Activated CD4-positive, alpha-beta memory T cell treated with anti-CD3 and anti-CD28 coated beads, Interleukin-2, amount 10 ng/mL, durations not matched to agents 7 days and 5 days (primary cell): Measurements from ENCODE around the gene ADAM22. TPM values are rescaled to one million over a fixed set of nuclear protein-coding genes. Genes with fewer than 3 reads are reported as not detected.

Experiments used
- CTCF ChIA-PET: fragments of 350-600 bp; sonication (Branson Sonifier 250); formaldehyde crosslinking; loops from one replicate; lab custom pipeline; 2021; ENCODE audit warnings: antibody characterized with exemption, inconsistent platforms; lab: Charles Lee
- POLR2A ChIA-PET: fragments of 350-600 bp; sonication (Branson Sonifier 250); formaldehyde crosslinking; loops from one replicate; lab custom pipeline; 2021; ENCODE audit warnings: antibody characterized with exemption; lab: Charles Lee
- DNase-seq: peaks from one replicate; pipeline ENCODE4 v3.0.0-alpha.2; 2020
- H3K27ac Mint-ChIP-seq: one replicate; pipeline ENCODE4 v1.8.0; 2021; ENCODE audit warnings: mild to moderate bottlenecking, mixed read lengths
- H3K27me3 Mint-ChIP-seq: one replicate; pipeline ENCODE4 v1.8.0; 2021; ENCODE audit warnings: mixed read lengths
- H3K36me3 Mint-ChIP-seq: one replicate; pipeline ENCODE4 v1.8.0; 2021; ENCODE audit warnings: low read depth, mixed read lengths
- H3K4me1 Mint-ChIP-seq: one replicate; pipeline ENCODE4 v1.8.0; 2021; ENCODE audit warnings: mixed read lengths
- H3K4me3 Mint-ChIP-seq: one replicate; pipeline ENCODE4 v1.8.0; 2021; ENCODE audit warnings: mild to moderate bottlenecking, mixed read lengths
- H3K9me3 Mint-ChIP-seq: one replicate; pipeline ENCODE4 v1.8.0; 2021; ENCODE audit warnings: mixed read lengths
- total RNA-seq, 2 experiments: library from RNA; stranded (reverse); gene quantifications; one replicate each; pipeline ENCODE4 v1.2.3, GENCODE V29; 2021

ADAM22 gene
- total RNA-seq, 2 experiments from 2014 or later, result 1.1 to 1.5 TPM

- ChIA-PET POLR2A (interaction anchor here (1.8 to 3.1 kb wide), 2 partner anchors 12 to 14 kb away, joined by 5 to 10 read pairs; no protein-coding TSS in a partner anchor), CTCF (no interaction called here)
- H3K4me1 Mint-ChIP-seq, result peaks cover 9% of the 10 kb centered on the region
- no peak overlapping the region for H3K4me3 Mint-ChIP-seq
- no peak overlapping the region for H3K27ac Mint-ChIP-seq
- peaks cover 71% of the 10 kb centered on the region for H3K36me3 Mint-ChIP-seq
- no peaks in the 10 kb centered on the region for H3K27me3 Mint-ChIP-seq
- H3K9me3 Mint-ChIP-seq, result no peaks in the 10 kb centered on the region
- no peak for DNase-seq
Observed at GRCh38 chr7:88206254-88206653, 272.2 kb downstream of the ADAM22 start.

- CTCF ChIA-PET, result interaction anchor here (1.0 to 1.1 kb wide), 2 partner anchors 10 to 35 kb away, joined by 4 read pairs; no protein-coding TSS in a partner anchor
- Mint-ChIP-seq H3K36me3 (peaks cover 79% of the 10 kb centered on the region), H3K4me3 (no peak overlapping the region), H3K4me1 (peaks cover 6% of the 10 kb centered on the region), H3K27ac (no peak overlapping the region), H3K27me3 (no peaks in the 10 kb centered on the region), H3K9me3 (no peaks in the 10 kb centered on the region)
- DNase-seq, result no peak
- POLR2A ChIA-PET, result interaction anchor here (1.1 kb wide), 1 partner anchor 10 kb away, joined by 3 read pairs; no protein-coding TSS in a partner anchor
Observed at GRCh38 chr7:88208521-88208920, 274.5 kb downstream of the ADAM22 start.

- H3K27me3 Mint-ChIP-seq, result no peaks in the 10 kb centered on the region
- H3K27ac Mint-ChIP-seq, result no peak overlapping the region
- POLR2A ChIA-PET, result interaction anchor here (0.6 kb wide), 1 partner anchor 9 kb away, joined by 3 read pairs; no protein-coding TSS in a partner anchor
- no peak overlapping the region for H3K4me3 Mint-ChIP-seq
- peaks cover 65% of the 10 kb centered on the region for H3K36me3 Mint-ChIP-seq
- H3K9me3 Mint-ChIP-seq, result no peaks in the 10 kb centered on the region
- CTCF ChIA-PET, result no interaction called here
- H3K4me1 Mint-ChIP-seq, result peaks cover 31% of the 10 kb centered on the region
- DNase-seq, result no peak
Observed at GRCh38 chr7:88212918-88213317, 278.9 kb downstream of the ADAM22 start.

- Mint-ChIP-seq H3K36me3 (peaks cover 60% of the 10 kb centered on the region), H3K4me1 (peaks cover 35% of the 10 kb centered on the region), H3K4me3 (no peak overlapping the region), H3K9me3 (no peaks in the 10 kb centered on the region), H3K27me3 (no peaks in the 10 kb centered on the region), H3K27ac (no peak overlapping the region)
- ChIA-PET POLR2A (no interaction called here), CTCF (no interaction called here)
- no peak for DNase-seq
Observed at GRCh38 chr7:88214456-88214855, 280.4 kb downstream of the ADAM22 start.

GRCh38 chr7:88215295-88215694 is 281.2 kb downstream of the ADAM22 start:
- Mint-ChIP-seq H3K9me3 (no peaks in the 10 kb centered on the region), H3K36me3 (peaks cover 51% of the 10 kb centered on the region), H3K4me1 (peaks cover 37% of the 10 kb centered on the region), H3K27me3 (no peaks in the 10 kb centered on the region), H3K27ac (no peak overlapping the region), H3K4me3 (no peak overlapping the region)
- CTCF ChIA-PET, result no interaction called here
- no peak for DNase-seq
- POLR2A ChIA-PET, result no interaction called here

- no peaks in the 10 kb centered on the region for H3K9me3 Mint-ChIP-seq
- DNase-seq, result no peak
- no peak overlapping the region for H3K27ac Mint-ChIP-seq
- CTCF ChIA-PET, result no interaction called here
- POLR2A ChIA-PET, result no interaction called here
- peaks cover 47% of the 10 kb centered on the region for H3K36me3 Mint-ChIP-seq
- H3K4me3 Mint-ChIP-seq, result no peak overlapping the region
- peaks cover 44% of the 10 kb centered on the region for H3K4me1 Mint-ChIP-seq
- no peaks in the 10 kb centered on the region for H3K27me3 Mint-ChIP-seq
Observed at GRCh38 chr7:88216276-88216675, 282.2 kb downstream of the ADAM22 start.

- DNase-seq, result peak; percentile 23
Observed at GRCh38 chr7:88217675-88218428, 283.8 kb downstream of the ADAM22 start.

GRCh38 chr7:88218429-88218745 is 284.3 kb downstream of the ADAM22 start:
- Mint-ChIP-seq H3K36me3 (peaks cover 34% of the 10 kb centered on the region), H3K27ac (peak overlapping the region; percentile 94), H3K4me3 (peak overlapping the region; percentile 83), H3K9me3 (no peaks in the 10 kb centered on the region), H3K27me3 (no peaks in the 10 kb centered on the region), H3K4me1 (peaks cover 44% of the 10 kb centered on the region)
- POLR2A ChIA-PET, result interaction anchor here (0.7 to 1.6 kb wide), 3 partner anchors 10 to 1066 kb away, joined by 3 to 10 read pairs (median 3); partner anchors contain the start of gene DMTF1
- CTCF ChIA-PET, result interaction anchor here (1.2 to 1.5 kb wide), 3 partner anchors 10 to 19 kb away, joined by 3 to 4 read pairs (median 4); no protein-coding TSS in a partner anchor
- DNase-seq, result no peak

More at GRCh38 chr7:88217675-88218428, 283.8 kb downstream of the ADAM22 start:
- Mint-ChIP-seq H3K9me3 (no peaks in the 10 kb centered on the region), H3K27ac (peak overlapping the region; percentile 94), H3K36me3 (peaks cover 40% of the 10 kb centered on the region), H3K4me3 (peak overlapping the region; percentile 83), H3K27me3 (no peaks in the 10 kb centered on the region), H3K4me1 (peaks cover 46% of the 10 kb centered on the region)
- POLR2A ChIA-PET, result interaction anchor here (0.6 to 1.6 kb wide), 6 partner anchors 8 to 1065 kb away, joined by 3 to 10 read pairs (median 3); partner anchors contain the start of genes DBF4, DMTF1 and SLC25A40
- CTCF ChIA-PET, result interaction anchor here (1.2 to 1.5 kb wide), 3 partner anchors 9 to 19 kb away, joined by 3 to 4 read pairs (median 4); no protein-coding TSS in a partner anchor

GRCh38 chr7:88218836-88219605 is 285.0 kb downstream of the ADAM22 start:
- peak; percentile 45 for DNase-seq
- peaks cover 42% of the 10 kb centered on the region for H3K4me1 Mint-ChIP-seq
- H3K36me3 Mint-ChIP-seq, result peaks cover 30% of the 10 kb centered on the region
- ChIA-PET CTCF (interaction anchor here (1.2 to 1.5 kb wide), 2 partner anchors 10 to 11 kb away, joined by 3 to 4 read pairs; no protein-coding TSS in a partner anchor), POLR2A (interaction anchor here (0.7 to 1.6 kb wide), 3 partner anchors 10 to 1067 kb away, joined by 3 to 10 read pairs (median 3); partner anchors contain the start of gene DMTF1)
- H3K27ac Mint-ChIP-seq, result peak overlapping the region; percentile 94
- H3K9me3 Mint-ChIP-seq, result no peaks in the 10 kb centered on the region
- no peaks in the 10 kb centered on the region for H3K27me3 Mint-ChIP-seq
- H3K4me3 Mint-ChIP-seq, result peak overlapping the region; percentile 83

- Mint-ChIP-seq H3K4me1 (peaks cover 38% of the 10 kb centered on the region), H3K27ac (peak within 1 kb of the TSS; percentile 94), H3K9me3 (no peaks in the 10 kb centered on the region), H3K36me3 (peaks cover 21% of the 10 kb centered on the region), H3K4me3 (peak within 1 kb of the TSS; percentile 83), H3K27me3 (no peaks in the 10 kb centered on the region)
- DNase-seq, result peak; percentile 93
- POLR2A ChIA-PET, result interaction anchor here (0.6 to 1.7 kb wide), 6 partner anchors 9 to 1068 kb away, joined by 3 to 6 read pairs (median 4); partner anchors contain the start of gene DMTF1
- CTCF ChIA-PET, result interaction anchor here (0.7 to 1.7 kb wide), 6 partner anchors 10 to 72 kb away, joined by 3 to 4 read pairs (median 4); no protein-coding TSS in a partner anchor
Observed at GRCh38 chr7:88219781-88220747, 286.0 kb downstream of the ADAM22 start, which contains the start of gene SRI. SRI (minus strand) TSS chr7:88220038; CDS start chr7:88220026, 12 bp downstream.

- POLR2A ChIA-PET, result no interaction called here
Observed at GRCh38 chr7:88223265-88223664, 289.2 kb downstream of the ADAM22 start.

More at GRCh38 chr7:88223265-88223664, 289.2 kb downstream of the ADAM22 start:
- Mint-ChIP-seq H3K4me1 (peaks cover 14% of the 10 kb centered on the region), H3K36me3 (peaks cover 3% of the 10 kb centered on the region), H3K27ac (no peak overlapping the region), H3K9me3 (no peaks in the 10 kb centered on the region), H3K27me3 (peaks cover 2% of the 10 kb centered on the region), H3K4me3 (no peak overlapping the region)
- no peak for DNase-seq
- CTCF ChIA-PET, result no interaction called here
